Measurements from ENCODE around the gene RALGAPA2. TPM values are rescaled to one million over a fixed set of nuclear protein-coding genes. Genes with fewer than 3 reads are reported as not detected.

Gene RALGAPA2
- total RNA-seq, 1 donor from 2014 or later, result 15.2 TPM

DNA sequence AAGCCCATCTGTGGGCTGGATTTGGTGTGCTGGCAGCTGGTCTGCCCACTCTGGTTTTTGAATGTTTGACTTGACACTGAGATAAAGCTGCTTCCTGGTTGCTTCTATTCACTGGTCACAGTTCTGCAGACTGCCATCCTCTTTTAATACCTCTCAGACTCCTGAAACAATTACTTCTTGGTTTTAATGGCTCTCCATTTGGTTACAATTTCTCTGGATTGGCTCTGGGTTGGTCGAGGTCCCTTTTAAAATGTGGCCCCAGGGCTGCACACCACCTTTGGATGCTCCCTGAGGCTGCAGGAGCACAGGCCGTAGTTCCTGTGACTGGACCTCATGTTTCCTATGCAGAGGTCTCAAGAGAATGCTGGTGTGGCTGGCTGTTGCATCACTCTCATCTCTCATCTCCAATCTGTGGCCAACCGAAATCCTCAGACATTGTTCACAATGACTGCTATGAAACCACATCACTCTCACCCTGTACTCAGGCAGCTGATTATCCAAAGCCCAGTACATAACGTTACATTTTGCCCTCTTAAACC lies 246.0 kb downstream of the RALGAPA2 start:
- no peak overlapping the region for H3K27ac Mint-ChIP-seq (ENCODE audit: unreplicated experiment)
- H3K4me3 Mint-ChIP-seq (ENCODE audit: unreplicated experiment), result no peak overlapping the region
- no peaks in the 10 kb centered on the region for H3K9me3 Mint-ChIP-seq (ENCODE audit: unreplicated experiment)
- no peak for DNase-seq (ENCODE audit: extremely low spot score, unreplicated experiment)
- no peaks in the 10 kb centered on the region for H3K27me3 Mint-ChIP-seq (ENCODE audit: unreplicated experiment)
- TF ChIP-seq, protein P1, sequence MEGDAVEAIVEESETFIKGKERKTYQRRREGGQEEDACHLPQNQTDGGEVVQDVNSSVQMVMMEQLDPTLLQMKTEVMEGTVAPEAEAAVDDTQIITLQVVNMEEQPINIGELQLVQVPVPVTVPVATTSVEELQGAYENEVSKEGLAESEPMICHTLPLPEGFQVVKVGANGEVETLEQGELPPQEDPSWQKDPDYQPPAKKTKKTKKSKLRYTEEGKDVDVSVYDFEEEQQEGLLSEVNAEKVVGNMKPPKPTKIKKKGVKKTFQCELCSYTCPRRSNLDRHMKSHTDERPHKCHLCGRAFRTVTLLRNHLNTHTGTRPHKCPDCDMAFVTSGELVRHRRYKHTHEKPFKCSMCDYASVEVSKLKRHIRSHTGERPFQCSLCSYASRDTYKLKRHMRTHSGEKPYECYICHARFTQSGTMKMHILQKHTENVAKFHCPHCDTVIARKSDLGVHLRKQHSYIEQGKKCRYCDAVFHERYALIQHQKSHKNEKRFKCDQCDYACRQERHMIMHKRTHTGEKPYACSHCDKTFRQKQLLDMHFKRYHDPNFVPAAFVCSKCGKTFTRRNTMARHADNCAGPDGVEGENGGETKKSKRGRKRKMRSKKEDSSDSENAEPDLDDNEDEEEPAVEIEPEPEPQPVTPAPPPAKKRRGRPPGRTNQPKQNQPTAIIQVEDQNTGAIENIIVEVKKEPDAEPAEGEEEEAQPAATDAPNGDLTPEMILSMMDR (IDR thresholded peaks at IDR 0.05), result no peak
- H3K4me1 Mint-ChIP-seq (ENCODE audit: unreplicated experiment), result peaks cover 2% of the 10 kb centered on the region
- H3K36me3 Mint-ChIP-seq (ENCODE audit: unreplicated experiment), result peaks cover 7% of the 10 kb centered on the region

DNA sequence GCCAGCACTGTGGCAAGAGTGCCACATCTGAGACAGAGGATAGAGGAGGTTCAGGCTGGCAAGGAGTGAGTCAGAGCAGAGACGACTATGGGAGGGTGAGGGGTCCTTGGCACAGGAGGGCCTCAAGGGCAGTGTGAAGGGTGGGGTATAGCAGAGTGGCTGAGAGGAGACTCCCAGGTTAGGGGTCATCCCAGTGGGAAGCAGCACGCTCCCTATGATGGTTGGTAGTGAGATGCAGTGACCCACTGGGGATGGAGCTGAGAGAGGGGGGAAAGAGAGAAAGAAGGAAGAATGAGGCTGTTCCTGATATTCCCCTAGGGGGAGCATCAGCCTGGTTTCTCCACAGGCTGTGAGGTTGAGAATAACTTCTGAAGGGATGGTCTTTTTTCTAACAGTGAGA lies 247.2 kb downstream of the RALGAPA2 start:
- Mint-ChIP-seq H3K27me3 (ENCODE audit: unreplicated experiment) (no peaks in the 10 kb centered on the region), H3K27ac (ENCODE audit: unreplicated experiment) (no peak overlapping the region), H3K36me3 (ENCODE audit: unreplicated experiment) (peaks cover 7% of the 10 kb centered on the region), H3K9me3 (ENCODE audit: unreplicated experiment) (no peaks in the 10 kb centered on the region), H3K4me1 (ENCODE audit: unreplicated experiment) (peaks cover 2% of the 10 kb centered on the region), H3K4me3 (ENCODE audit: unreplicated experiment) (no peak overlapping the region)
- DNase-seq (ENCODE audit: extremely low spot score, unreplicated experiment), result no peak
- TF ChIP-seq, protein P1 (IDR thresholded peaks at IDR 0.05), result peak; percentile 27

DNA sequence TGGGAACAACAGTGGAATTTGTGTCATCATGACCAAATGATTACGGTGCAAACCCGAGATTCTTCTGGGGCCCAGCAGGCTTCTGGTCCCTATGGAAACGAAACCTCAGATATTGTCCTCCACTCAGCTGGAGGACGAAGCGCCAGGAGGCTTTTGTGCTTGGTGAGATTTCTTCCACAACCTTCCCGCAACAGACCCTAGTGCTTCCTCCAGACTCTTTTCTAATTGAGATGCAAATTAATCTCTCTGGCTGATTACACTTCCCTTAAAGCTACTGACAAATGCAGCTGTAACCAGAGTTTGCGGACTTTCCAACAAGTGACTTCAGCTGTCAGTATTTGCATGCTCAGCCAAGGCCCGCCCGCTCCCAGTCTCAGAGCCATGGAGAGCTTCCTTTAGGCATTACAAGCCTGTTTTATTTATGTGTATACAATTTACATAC lies 248.5 kb downstream of the RALGAPA2 start:
- DNase-seq (ENCODE audit: extremely low spot score, unreplicated experiment), result no peak
- TF ChIP-seq, protein P1 (IDR thresholded peaks at IDR 0.05), result no peak
- Mint-ChIP-seq H3K4me1 (ENCODE audit: unreplicated experiment) (peaks cover 2% of the 10 kb centered on the region), H3K9me3 (ENCODE audit: unreplicated experiment) (no peaks in the 10 kb centered on the region), H3K27ac (ENCODE audit: unreplicated experiment) (no peak overlapping the region), H3K4me3 (ENCODE audit: unreplicated experiment) (no peak overlapping the region), H3K27me3 (ENCODE audit: unreplicated experiment) (no peaks in the 10 kb centered on the region), H3K36me3 (ENCODE audit: unreplicated experiment) (peaks cover 7% of the 10 kb centered on the region)

DNA sequence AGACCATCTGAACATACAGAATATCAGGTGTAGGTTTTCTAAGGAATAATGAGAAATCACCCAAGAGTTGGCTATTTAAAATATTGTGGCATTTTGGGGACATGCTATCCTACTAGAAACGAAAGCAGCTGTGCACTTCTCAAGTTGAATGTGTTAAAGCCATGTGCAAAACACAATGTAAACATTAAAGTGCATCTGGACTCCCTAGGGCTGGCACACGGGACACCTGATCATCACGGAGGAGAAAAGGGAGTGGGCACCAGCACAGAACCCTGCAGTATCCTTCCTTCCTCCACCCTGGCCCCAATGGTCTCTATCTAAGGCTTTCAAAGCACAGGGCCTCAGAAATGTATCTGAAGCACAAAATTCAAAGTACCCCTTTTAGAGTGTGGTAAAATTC lies 250.3 kb downstream of the RALGAPA2 start:
- Mint-ChIP-seq H3K27ac (ENCODE audit: unreplicated experiment) (no peak overlapping the region), H3K36me3 (ENCODE audit: unreplicated experiment) (peaks cover 2% of the 10 kb centered on the region)

DNA sequence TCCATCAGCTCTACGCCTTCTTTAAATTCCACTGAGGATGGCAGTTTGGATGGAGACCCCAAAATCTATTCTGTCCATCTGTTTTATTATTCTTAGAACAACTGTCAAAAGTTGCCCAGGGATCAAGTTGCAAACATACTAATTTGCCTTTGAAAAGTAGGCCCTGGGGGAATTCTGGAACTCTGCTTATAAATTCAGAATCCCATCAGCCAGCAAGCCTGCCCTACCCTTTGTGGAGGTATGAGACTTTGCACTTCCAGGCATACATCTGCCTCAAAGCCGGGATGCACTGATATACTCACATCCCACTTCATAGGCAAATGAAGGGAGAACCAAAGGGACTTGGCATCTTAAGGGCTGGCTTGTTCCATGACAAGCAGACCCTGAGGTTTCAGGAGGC lies 250.9 kb downstream of the RALGAPA2 start:
- no peaks in the 10 kb centered on the region for H3K9me3 Mint-ChIP-seq (ENCODE audit: unreplicated experiment)

More for the DNA sequence above, 250.3 kb downstream of the RALGAPA2 start:
- H3K4me1 Mint-ChIP-seq (ENCODE audit: unreplicated experiment), result peaks cover 12% of the 10 kb centered on the region
- TF ChIP-seq, protein P1 (IDR thresholded peaks at IDR 0.05), result no peak
- no peak for DNase-seq (ENCODE audit: extremely low spot score, unreplicated experiment)
- no peaks in the 10 kb centered on the region for H3K27me3 Mint-ChIP-seq (ENCODE audit: unreplicated experiment)
- H3K4me3 Mint-ChIP-seq (ENCODE audit: unreplicated experiment), result no peak overlapping the region
- no peaks in the 10 kb centered on the region for H3K9me3 Mint-ChIP-seq (ENCODE audit: unreplicated experiment)

More for the DNA sequence above, 250.9 kb downstream of the RALGAPA2 start:
- Mint-ChIP-seq H3K36me3 (ENCODE audit: unreplicated experiment) (peaks cover 2% of the 10 kb centered on the region), H3K27me3 (ENCODE audit: unreplicated experiment) (no peaks in the 10 kb centered on the region), H3K27ac (ENCODE audit: unreplicated experiment) (no peak overlapping the region), H3K4me3 (ENCODE audit: unreplicated experiment) (no peak overlapping the region), H3K4me1 (ENCODE audit: unreplicated experiment) (peaks cover 12% of the 10 kb centered on the region)
- TF ChIP-seq, protein P1 (IDR thresholded peaks at IDR 0.05), result no peak
- no peak for DNase-seq (ENCODE audit: extremely low spot score, unreplicated experiment)

All from osteocyte (in vitro differentiated cells).